GM10847 (cell line): ENCODE data around the gene KCNE4.

Source experiments
- POLR2A ChIP-seq: IDR thresholded peaks from 2 replicates; pipeline ENCODE4 v1.6.1; 2011; ENCODE audit not compliant: insufficient read length; ENCODE audit errors: extremely low read depth

The KCNE4 gene

GRCh38 chr2:223032187-223033142, 19.5 kb upstream of the KCNE4 start:
- no peak for TF ChIP-seq POLR2A

- TF ChIP-seq POLR2A, result no peak
Measured at GRCh38 chr2:223034221-223034975, 17.6 kb upstream of the KCNE4 start.

GRCh38 chr2:223036790-223037444, 15.1 kb upstream of the KCNE4 start:
- no peak for TF ChIP-seq POLR2A

- TF ChIP-seq POLR2A, result no peak
Measured at GRCh38 chr2:223037445-223037800, 14.6 kb upstream of the KCNE4 start.

GRCh38 chr2:223039618-223040017, 12.4 kb upstream of the KCNE4 start:
- no peak for TF ChIP-seq POLR2A

- no peak for TF ChIP-seq POLR2A
Measured at GRCh38 chr2:223040527-223040926, 11.5 kb upstream of the KCNE4 start.

GRCh38 chr2:223041527-223042109, 10.4 kb upstream of the KCNE4 start:
- no peak for TF ChIP-seq POLR2A

- no peak for TF ChIP-seq POLR2A
Measured at GRCh38 chr2:223042284-223042683, 9.7 kb upstream of the KCNE4 start.

GRCh38 chr2:223042704-223043118, 9.3 kb upstream of the KCNE4 start:
- TF ChIP-seq POLR2A, result no peak

GRCh38 chr2:223043164-223043941, 8.6 kb upstream of the KCNE4 start:
- no peak for TF ChIP-seq POLR2A

- no peak for TF ChIP-seq POLR2A
Measured at GRCh38 chr2:223044092-223044836, 7.7 kb upstream of the KCNE4 start.

GRCh38 chr2:223044916-223045700, 6.9 kb upstream of the KCNE4 start:
- TF ChIP-seq POLR2A, result no peak

- no peak for TF ChIP-seq POLR2A
Measured at GRCh38 chr2:223046470-223047040, 5.4 kb upstream of the KCNE4 start.
